HG02885 (cell line): ENCODE results near the gene NAMPT.
"Not testable (repeated sequence)": the region's sequence is repeated elsewhere in the genome, so short reads cannot be mapped to it uniquely, and the experiment has no call there.

Experiments
- ATAC-seq: cut with Tn5 transposase; IDR thresholded peaks from one replicate; pipeline ENCODE4 v1.9.1; 2021; ENCODE audit warnings: mild to moderate bottlenecking; ENCODE audit not compliant: unreplicated experiment, poor library complexity

The NAMPT gene

DNA sequence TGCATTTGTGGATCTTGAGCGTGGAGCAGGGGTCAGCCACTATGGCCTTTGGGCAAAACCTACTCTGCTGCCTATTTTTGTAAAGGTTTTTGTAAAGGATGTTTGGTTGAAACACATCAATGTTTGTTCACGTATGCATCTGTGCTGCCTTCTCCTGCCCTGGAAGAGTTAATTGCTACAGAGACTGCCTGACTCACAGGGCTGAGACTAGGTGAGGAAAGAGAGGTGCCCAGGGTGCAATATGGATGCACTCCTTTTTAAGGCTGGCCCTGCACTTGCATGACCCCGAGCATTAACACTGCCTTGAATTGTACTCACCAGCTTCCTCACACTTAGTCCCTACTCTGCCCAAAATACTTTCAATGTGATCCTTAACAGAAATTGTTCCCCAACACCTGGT is 20.9 kb upstream of the NAMPT start:
- no peak for ATAC-seq

DNA sequence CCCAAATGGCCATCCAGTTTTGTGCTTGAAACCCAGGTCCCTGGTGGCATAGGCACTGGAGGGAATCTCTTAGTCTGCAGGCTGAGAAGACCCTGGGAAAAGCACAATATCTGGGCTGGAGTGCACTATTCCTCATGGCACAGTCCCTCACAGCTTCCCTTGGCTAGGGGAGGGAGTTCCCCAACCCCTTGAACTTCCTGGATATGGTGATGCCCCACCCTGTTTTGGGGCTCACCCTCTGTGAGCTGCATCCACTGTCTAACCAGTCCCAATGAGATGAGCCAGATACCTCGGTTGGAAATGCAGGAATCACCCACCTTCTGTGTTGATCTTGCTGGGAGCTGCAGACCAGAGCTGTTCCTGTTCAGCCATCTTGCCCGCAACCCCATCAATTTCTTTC is 19.8 kb upstream of the NAMPT start:
- ATAC-seq, result no peak

DNA sequence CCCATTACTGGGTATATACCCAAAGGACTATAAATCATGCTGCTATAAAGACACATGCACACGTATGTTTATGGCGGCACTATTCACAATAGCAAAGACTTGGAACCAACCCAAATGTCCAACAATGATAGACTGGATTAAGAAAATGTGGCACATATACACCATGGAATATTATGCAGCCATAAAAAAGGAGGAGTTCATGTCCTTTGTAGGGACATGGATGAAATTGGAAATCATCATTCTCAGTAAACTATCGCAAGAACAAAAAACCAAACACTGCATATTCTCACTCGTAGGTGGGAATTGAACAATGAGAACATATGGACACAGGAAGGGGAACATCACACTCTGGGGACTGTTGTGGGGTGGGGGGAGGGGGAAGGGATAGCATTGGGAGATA is 13.8 kb upstream of the NAMPT start:
- not testable (repeated sequence) for ATAC-seq

DNA sequence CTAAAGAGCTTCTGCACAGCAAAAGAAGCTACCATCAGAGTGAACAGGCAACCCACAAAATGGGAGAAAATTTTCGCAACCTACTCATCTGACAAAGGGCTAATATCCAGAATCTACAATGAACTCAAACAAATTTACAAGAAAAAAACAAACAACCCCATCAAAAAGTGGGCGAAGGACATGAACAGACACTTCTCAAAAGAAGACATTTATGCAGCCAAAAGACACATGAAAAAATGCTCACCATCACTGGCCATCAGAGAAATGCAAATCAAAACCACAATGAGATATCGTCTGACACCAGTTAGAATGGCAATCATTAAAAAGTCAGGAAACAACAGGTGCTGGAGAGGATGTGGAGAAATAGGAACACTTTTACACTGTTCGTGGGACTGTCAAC is 13.4 kb upstream of the NAMPT start:
- not testable (repeated sequence) for ATAC-seq

DNA sequence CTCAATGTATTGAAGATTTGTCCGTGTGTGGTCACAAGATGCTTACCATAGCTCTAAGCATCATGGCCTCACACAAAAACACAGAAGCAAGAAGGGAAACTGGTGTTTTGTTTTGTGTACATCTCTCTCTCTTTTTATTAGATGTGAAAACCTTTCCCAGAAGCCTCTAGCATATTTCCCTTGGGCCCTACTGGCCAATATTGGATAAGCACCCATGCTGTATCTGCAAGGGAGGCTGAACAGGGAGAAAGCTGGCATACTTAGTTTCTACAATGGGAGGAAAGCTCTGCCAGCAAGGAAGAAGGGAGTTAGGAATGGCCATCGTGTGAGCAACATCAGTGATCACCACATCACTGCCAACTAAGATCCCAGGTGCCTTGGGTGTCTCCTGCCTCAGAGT is 9.6 kb upstream of the NAMPT start:
- no peak for ATAC-seq

DNA sequence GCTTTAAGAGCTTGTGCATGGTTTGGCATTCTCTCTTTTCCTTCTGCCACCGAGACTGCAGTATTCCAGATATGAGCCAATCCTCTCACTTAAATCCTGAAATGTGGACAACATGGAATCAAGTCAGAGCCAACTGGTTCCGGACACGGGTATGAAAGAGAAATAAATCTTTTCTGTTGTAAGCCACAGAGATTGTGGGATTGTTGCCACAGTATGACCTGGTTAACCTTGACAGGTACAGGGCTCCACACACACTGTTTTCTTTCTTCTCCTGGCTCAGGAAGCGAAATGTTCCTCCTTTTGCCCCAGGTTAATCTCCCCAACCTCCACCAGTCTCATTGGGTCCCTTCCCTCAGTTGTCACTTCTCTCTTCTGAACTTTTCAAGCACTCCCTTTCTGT is 6.5 kb upstream of the NAMPT start:
- ATAC-seq, result no peak

DNA sequence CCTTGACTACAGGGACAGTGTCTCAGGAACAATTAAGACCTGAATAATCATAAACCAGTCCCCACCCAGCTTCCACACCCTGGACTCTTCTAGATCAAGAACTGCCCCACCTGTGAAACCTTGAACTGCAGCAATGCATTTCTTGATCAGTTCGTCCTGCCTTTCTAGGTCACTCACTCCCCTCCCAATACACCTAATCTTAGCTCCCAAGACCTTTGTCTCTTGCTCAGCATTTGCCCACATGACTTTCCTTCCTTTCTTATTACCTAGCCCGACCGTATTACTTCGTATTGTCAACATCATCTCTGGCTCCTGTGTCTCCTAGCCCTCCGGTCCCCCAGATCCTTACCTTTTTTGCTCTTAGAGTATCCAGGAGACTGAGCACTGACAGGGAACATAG is 5.5 kb upstream of the NAMPT start:
- no peak for ATAC-seq

DNA sequence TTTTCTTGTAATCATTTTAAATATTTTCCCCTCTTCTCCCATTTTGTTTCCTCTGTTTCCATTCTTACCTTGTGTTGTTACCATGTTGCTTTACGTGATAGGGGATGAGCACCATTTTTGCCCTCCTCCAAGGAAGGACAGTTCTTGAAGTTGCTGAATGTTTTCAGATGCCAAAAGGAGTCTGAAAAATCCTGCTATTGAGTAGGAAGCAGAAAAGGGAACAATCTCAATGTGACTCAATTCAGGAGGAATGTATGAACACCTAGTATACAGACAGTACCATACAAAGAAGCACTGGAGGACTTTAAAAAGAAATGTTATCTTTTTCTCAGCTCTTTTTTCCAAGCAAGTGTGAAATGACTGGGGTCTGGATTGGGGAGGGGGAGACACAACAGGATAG is 5.1 kb upstream of the NAMPT start:
- ATAC-seq, result no peak

DNA sequence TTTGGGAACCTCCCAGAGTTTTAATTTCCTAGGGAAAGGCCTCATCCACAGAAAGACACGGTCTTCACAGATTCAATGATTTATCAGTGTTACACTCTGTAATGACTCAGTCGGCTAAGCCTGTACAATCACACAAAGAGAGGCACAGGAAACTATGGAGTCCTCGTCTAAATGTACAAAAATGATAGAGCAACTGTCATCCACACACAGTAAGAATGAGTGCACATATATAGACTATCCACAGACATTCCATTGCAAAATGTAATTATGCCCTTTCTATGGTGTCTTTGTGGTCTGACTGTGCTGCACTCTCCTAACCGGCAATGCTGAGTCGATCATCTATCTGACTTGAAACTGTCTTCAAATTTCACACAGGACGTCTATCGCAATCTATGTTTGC is 3.5 kb upstream of the NAMPT start:
- ATAC-seq, result no peak

DNA sequence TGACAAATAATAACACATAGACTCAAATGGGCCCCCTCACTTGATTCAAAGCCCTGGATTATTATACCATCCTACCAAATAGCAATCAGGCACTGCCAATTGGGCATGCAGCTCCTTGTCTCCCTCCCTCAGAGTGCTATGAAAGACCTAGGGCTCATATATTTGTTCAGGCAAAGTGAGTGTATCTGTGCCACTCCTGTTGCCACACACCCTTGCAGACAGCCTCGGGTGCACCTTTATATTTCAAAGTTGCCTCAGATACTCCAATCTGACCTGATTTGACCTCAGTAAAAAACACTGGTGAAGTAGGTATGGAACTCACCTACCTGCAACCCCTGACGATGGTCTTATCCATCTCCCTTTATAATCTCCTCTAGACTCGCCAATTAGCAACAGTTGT is 3.0 kb upstream of the NAMPT start:
- no peak for ATAC-seq

DNA sequence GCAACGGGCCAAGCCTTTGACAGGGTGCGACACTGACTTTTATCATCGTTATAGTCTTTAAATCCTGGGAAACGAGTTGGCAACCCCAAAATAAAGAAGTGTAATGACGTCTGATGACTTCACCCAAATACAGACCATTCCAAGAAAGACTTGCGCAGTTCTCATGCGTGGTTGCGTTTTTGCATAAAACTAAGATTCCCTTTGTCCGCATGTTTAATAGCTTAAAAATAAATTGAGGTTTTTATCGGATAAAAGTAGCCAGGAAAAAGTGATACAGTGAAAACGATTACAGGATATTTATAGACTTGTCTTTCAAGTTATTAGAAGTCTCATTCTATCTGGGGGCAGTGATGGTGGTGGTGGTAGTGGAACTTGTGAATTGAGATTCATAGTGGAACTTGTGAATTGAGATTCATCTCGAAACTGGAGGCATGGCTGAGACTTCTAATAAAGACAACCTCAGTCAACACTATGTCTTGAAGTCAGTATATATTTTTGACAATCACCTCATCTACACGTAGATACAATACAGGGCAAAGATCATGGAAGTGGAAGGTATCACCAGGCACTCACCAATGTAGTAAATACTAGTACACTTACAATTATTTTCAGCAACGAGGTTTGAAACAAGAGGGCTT is 1.2 kb upstream of the NAMPT start:
- peak; percentile 41 for ATAC-seq

DNA sequence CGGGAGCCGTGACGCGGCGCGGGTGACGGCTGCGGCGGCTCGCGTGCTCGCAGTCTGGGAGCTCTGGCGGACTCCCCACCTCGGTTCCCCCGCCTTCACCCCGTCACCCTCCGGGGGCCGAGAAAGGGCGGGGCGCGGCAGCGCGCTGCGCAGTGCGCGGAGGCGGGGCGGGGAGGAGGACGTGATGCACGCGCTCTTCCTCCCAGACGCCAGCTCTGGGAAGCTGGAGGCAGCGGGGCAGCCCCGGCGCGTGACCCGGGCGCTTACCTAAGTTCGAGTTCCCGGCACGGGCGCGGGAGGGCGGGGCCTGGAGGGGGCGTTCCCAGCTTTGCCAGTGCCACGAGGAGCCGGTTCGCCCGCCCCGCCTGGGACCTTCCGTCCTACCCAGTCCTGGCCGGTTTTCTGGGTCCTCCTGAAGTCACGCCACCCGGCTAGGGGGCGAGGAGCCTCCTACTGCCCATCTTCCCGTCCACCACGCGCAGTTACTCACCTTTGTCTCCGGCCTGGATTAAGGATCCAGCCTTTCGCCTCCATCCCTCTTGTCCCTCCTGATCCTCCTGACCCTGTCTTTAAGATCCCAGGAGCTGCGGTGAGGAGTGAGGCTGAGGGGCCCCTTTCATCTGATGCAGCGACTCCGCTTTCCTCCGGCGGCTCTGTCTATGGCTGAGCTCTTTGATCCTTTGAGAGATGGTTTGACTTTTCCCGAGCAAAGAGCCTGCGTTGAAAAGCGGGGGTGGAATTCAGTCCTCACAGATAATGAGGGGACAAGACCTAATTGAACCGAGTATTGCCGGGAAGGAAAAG is 470 bp upstream of the NAMPT start:
- ATAC-seq, result peak; percentile 79

DNA sequence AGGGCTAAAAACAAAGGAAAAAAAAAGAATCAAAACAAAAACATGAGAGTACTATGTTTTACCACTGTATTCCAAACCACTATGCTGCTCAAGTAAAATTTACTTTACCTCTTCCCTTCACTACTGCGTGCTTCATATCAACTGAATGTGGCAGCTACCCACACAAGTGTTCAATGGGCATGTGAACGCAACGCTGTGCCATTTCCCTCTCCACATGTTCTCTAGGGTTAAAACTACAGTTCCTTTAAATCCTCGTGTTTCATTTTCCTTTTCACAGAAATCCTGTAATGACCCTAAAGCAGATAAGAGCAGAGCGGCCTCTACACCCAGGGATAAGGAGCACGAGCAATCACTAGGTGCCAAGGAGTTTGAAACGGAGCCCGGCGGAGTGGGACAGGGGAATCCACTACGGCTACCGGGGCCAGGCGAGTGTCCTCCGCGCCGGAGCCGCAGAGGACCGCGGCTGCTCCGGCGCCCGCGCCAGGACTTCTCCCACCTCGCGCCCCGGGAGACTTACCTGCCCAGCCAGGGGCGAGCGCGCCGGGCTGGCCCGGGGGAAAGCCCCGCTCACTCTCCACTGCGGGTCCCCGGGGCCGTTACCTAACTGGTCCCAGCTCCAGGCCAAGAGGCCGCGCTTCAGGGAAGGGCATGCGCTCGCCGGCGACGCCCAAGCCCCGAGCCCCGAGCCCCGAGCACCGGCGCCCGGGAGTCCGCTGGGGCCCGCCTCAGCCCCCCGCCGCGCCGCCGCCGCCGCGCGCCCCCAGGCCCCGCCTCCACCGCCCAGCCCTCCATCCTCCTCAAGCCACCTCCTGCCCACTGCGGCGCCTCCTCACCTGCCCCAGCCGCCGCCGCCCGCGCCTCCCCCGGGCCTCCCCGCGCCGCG is 711 bp downstream of the NAMPT start:
- peak; percentile 23 for ATAC-seq

DNA sequence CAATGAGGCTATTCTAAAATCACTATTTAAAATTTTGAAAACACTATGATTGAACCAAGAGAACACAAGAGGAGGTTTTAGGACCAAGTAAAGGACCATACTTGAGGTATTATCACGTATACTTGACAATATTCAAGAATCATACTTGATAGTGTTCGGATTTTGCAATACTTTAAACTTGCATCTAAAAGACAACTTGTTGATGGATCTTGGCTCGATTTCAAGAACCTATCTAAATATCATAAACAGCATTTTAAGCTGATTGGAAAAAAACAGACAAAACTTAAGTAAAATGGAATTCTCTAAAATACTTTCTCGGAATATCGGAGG is 1.3 kb downstream of the NAMPT start:
- ATAC-seq, result no peak

DNA sequence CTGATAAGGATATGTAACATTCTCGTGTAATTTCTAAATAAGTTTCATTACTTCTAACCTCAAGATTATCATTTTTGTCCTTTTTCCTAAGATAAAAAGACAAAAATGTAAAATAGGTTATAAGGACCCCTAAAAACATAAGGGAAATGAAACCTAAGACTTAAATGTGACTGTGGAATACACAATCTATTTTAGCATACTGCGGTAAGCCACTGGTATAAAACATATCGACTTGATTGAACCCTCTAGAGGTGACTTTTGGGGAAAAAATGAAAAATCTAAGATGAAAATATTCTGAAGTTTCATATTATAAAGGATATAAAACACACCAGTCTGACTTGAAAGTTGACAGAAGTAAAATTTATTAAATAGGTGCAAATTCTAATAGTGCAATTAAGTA is 1.9 kb downstream of the NAMPT start:
- no peak for ATAC-seq

DNA sequence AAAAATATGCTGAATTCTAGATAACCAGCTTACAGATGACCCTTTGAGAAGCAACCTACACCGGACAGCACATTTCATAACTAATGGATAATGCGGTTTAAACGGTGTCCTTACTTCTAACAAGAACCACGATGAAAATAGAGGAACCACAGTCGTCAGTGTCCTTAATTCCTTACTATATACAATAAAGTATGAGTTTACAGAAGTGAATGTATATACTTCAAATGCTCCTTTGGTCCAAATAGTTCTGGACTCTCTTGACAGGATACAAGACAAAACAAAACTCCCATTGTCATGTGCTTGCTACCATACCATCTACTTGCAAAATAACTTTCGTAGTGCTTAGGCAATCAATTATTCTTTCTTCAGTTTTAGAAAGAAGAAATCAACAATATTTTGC is 2.4 kb downstream of the NAMPT start:
- no peak for ATAC-seq

DNA sequence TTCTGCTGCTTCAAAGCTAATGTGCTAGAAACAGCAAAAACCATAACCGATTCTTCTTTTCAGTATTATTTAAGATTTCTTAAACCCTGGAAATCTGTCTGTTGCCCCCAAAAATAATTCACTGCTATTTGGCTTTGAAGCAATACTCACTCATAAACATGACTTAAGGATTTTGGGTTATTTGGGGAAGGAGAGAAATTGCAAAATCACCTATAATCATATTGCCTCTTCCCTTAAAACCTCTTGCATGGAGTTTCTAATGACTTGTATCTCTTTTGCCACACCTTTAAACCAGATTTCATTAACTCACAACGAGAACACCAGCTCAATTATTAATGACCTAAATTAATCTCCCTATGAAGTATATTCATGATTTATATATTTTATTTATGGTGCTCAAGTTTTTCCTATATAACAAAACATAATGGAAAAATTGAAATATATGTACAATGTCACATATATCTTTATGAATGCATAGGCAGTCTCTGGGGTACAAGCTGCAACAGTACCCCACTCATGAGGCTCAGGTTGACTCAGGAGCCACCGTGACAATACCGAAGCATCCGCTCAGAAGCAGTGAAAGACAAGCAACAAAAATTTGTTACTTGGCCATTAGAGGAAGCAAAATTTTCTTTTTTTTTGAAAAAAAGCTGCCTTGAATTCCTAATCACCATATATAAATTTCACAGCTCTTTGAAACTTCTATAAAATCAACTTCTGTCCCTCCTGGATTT is 3.0 kb downstream of the NAMPT start:
- ATAC-seq, result no peak

DNA sequence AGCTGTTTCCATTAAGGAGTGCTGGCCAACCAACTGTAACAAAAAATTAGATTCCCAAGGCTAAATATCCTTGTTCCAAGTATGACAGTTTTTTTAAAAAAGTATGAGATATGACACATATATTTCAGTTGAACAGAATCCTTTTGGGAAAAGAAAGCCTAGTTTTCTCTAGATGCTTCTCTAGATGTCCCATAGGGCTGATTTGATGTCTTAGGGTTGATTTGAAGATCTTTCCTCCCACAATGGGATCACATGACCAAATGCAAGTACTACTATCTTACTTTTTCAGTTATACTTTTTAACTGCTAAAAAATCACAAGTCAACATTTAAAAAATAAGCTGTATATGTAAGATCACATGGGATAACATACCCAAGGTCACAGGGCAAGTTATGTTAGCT is 3.7 kb downstream of the NAMPT start:
- no peak for ATAC-seq

DNA sequence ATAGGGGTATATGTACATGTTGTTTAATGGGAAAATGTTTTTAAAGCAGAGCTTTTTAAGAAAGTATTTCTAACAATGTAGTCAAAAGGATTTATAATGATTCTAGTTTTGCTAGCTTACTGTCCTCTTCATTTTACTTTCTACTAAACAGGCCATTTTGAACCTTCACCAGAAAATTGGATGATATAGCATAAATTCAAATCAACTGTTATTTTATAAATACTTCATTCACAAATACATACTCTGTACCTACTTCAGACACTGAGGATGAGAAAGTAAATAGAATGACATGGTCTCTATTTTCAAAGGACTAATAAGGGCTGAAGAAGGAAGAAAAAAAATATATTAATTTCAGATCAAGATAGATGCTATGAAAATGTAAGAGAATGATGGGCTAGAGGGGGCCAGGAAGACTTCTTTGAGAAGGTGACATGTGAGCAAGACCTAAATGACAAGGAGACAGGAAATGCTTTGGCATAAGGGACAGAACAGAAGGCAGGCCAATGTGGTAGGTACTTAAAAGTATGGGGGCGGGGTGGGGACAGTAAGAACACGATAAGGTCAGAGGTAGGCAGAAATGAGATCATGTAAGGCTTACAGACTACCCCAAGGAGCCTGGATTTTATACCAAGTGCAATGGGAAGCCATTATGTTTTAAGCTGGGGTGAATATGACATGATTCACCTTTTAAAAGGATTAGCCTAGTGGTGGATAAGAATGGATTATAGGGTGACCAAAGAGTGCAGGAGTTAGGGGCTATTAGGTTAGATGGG is 5.2 kb downstream of the NAMPT start:
- no peak for ATAC-seq

DNA sequence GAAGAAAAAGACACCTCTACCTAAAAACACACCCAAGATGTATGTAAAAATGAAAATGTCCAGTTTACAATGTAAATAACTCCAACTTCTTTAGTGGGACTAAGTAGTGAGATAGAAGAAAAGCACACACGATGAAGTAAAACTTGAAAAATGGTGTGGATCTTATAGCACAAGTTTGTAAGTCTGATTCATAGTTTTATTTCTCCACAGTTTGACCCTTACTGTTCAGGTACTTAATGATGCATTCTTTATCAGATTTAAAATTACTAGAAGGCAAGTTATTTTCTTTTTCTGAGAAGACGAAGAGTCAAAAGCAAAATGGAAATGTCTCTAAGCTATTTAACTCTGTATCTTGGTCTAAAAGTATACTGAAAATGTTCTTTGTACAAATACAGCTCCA is 6.1 kb downstream of the NAMPT start:
- ATAC-seq, result no peak
